22Rv1 (cell line): ENCODE measurements around the gene TAF1L.

Experiments
- CTCF ChIP-seq: fragments of 450-650 bp; IDR thresholded peaks from 2 replicates; pipeline ENCODE4 v1.5.1; 2017; ENCODE audit warnings: mild to moderate bottlenecking
- ZFX ChIP-seq: fragments of 450-650 bp; IDR thresholded peaks from 2 replicates; pipeline ENCODE4 v1.6.1; 2017; ENCODE audit warnings: antibody characterized with exemption, borderline replicate concordance

- TF ChIP-seq CTCF (no peak), ZFX (no peak)
Measured at GRCh38 chr9:32587901-32588300, 47.6 kb downstream of the TAF1L start.
